IMR-90 (cell line): ENCODE results near the gene GRIA2. TPM values are rescaled to one million over a fixed set of nuclear protein-coding genes. Genes with fewer than 3 reads are reported as not detected.

Source experiments
- ATAC-seq: fragments of 200-7000 bp; cut with Tn5 transposase; 2 replicates; pipeline ENCODE4 v1.9.1; 2020; ENCODE audit warnings: low read depth, mild to moderate bottlenecking, moderate library complexity
- BruUV-seq: library from RNA; stranded (reverse); fragments of 400-500 nt; replicated peaks from 2 replicates; lab custom pipeline; 2021; lab: Mats Ljungman, UMichigan
- CTCF ChIA-PET: fragments of 300-600 bp; formaldehyde crosslinking; extraction: SDS; loops from one replicate; lab custom pipeline; 2021; ENCODE audit warnings: antibody characterized with exemption; lab: Yijun Ruan, JAX
- POLR2A ChIA-PET: fragments of 300-600 bp; sonication (Branson Sonifier 250); formaldehyde crosslinking; loops from one replicate; lab custom pipeline; 2022; ENCODE audit warnings: antibody characterized with exemption; ENCODE audit not compliant: unreplicated experiment; lab: Charles Lee
- DNase-seq: peaks from one replicate; pipeline ENCODE4 v3.0.0; 2013
- H2AFZ ChIP-seq: replicated peaks from 2 replicates; pipeline ENCODE3; 2013; ENCODE audit warnings: low read length, mild to moderate bottlenecking; ENCODE audit not compliant: poor library complexity
- H2AK5ac ChIP-seq: 2 replicates; pipeline ENCODE4 v1.6.1; 2013; ENCODE audit warnings: low read depth, low read length, inconsistent platforms
- H2AK9ac ChIP-seq: replicated peaks from 2 replicates; pipeline ENCODE3; 2013; ENCODE audit warnings: mild to moderate bottlenecking, low read depth, low read length, moderate library complexity; ENCODE audit not compliant: poor library complexity
- H2BK120ac ChIP-seq: 2 replicates; pipeline ENCODE4 v1.6.1; 2013; ENCODE audit warnings: low read depth, low read length, inconsistent platforms
- H2BK15ac ChIP-seq: 3 replicates; pipeline ENCODE4 v1.6.1; 2013; ENCODE audit warnings: low read depth, low read length, inconsistent platforms
- H2BK20ac ChIP-seq: 2 replicates; pipeline ENCODE4 v1.6.1; 2013; ENCODE audit warnings: low read depth, mild to moderate bottlenecking, inconsistent platforms, low read length, moderate library complexity
- H2BK5ac ChIP-seq: 2 replicates; pipeline ENCODE4 v1.6.1; 2013; ENCODE audit warnings: mild to moderate bottlenecking, low read depth, low read length, inconsistent platforms; ENCODE audit not compliant: poor library complexity, severe bottlenecking
- H3K14ac ChIP-seq: replicated peaks from 2 replicates; pipeline ENCODE4 v1.6.1; 2013; ENCODE audit warnings: low read depth, low read length, inconsistent platforms
- H3K18ac ChIP-seq: 2 replicates; pipeline ENCODE4 v1.6.1; 2013; ENCODE audit warnings: low read depth, low read length, control low read depth
- H3K23ac ChIP-seq: 2 replicates; pipeline ENCODE4 v1.6.1; 2013; ENCODE audit warnings: low read depth, low read length, inconsistent platforms
- H3K27ac ChIP-seq: 2 replicates; pipeline ENCODE4 v1.5.1; 2013; ENCODE audit warnings: mild to moderate bottlenecking, control low read depth, low read length; ENCODE audit not compliant: insufficient read depth
- H3K27me3 ChIP-seq: 2 replicates; pipeline ENCODE4 v1.6.1; 2013; ENCODE audit warnings: low read length; ENCODE audit not compliant: control insufficient read depth, insufficient read depth
- H3K36me3 ChIP-seq: 2 replicates; pipeline ENCODE4 v1.6.1; 2013; ENCODE audit warnings: low read length, mixed read lengths; ENCODE audit not compliant: control insufficient read depth, insufficient read depth
- H3K4ac ChIP-seq: 2 replicates; pipeline ENCODE4 v1.6.1; 2013; ENCODE audit warnings: low read depth, low read length, inconsistent platforms
- H3K4me1 ChIP-seq: 2 replicates; pipeline ENCODE4 v1.6.1; 2013; ENCODE audit warnings: low read length, mixed read lengths; ENCODE audit not compliant: control insufficient read depth, insufficient read depth
- H3K4me2 ChIP-seq: 2 replicates; pipeline ENCODE4 v1.6.1; 2013; ENCODE audit warnings: low read depth, mild to moderate bottlenecking, control low read depth, low read length, moderate library complexity
- H3K4me3 ChIP-seq: 2 replicates; pipeline ENCODE4 v1.5.1; 2013; ENCODE audit warnings: low read depth, mild to moderate bottlenecking, control low read depth, low read length, moderate library complexity; ENCODE audit not compliant: insufficient read depth
- H3K56ac ChIP-seq: 2 replicates; pipeline ENCODE4 v1.6.1; 2013; ENCODE audit warnings: low read length, inconsistent platforms; ENCODE audit not compliant: insufficient read depth; ENCODE audit errors: extremely low read depth
- H3K79me1 ChIP-seq, 2 experiments: 2 replicates each; pipeline ENCODE4 v1.6.1; 2013; ENCODE audit warnings: low read length in 2 of 2, inconsistent platforms in 1 of 2, low read depth in 1 of 2
- H3K9ac ChIP-seq: 2 replicates; pipeline ENCODE4 v1.6.1; 2013; ENCODE audit warnings: low read depth, low read length, control low read depth
- H3K9me1 ChIP-seq: 2 replicates; pipeline ENCODE4 v1.6.1; 2013; ENCODE audit warnings: low read length, inconsistent platforms; ENCODE audit not compliant: insufficient read depth
- H3K9me3 ChIP-seq: 2 replicates; pipeline ENCODE4 v1.6.1; 2013; ENCODE audit warnings: low read length; ENCODE audit not compliant: control insufficient read depth, insufficient read depth
- H4K20me1 ChIP-seq: 2 replicates; pipeline ENCODE4 v1.6.1; 2013; ENCODE audit warnings: low read length, inconsistent platforms; ENCODE audit not compliant: insufficient read depth
- H4K5ac ChIP-seq: 2 replicates; pipeline ENCODE4 v1.6.1; 2013; ENCODE audit warnings: mild to moderate bottlenecking, low read depth, low read length, control low read depth
- H4K8ac ChIP-seq, 2 experiments: 2 replicates each; pipeline ENCODE4 v1.6.1; 2013; ENCODE audit warnings: low read depth in 2 of 2, low read length in 2 of 2, control low read depth in 1 of 2, inconsistent platforms in 1 of 2
- H4K91ac ChIP-seq: 2 replicates; pipeline ENCODE4 v1.6.1; 2013; ENCODE audit warnings: low read depth, low read length, inconsistent platforms; ENCODE audit not compliant: insufficient read depth
- BHLHE40 ChIP-seq: fragments of 150-350 bp; IDR thresholded peaks from 2 replicates; pipeline ENCODE4 v1.6.1; 2016; ENCODE audit warnings: mild to moderate bottlenecking, low read depth, low read length
- CEBPB ChIP-seq: IDR thresholded peaks from 2 replicates; pipeline ENCODE4 v1.6.1; 2012; ENCODE audit warnings: low read depth, low read length, improper control_type of control experiment
- CHD1 ChIP-seq: IDR thresholded peaks from 2 replicates; pipeline ENCODE4 v1.6.1; 2012; ENCODE audit warnings: low read depth, low read length, improper control_type of control experiment
- FOS ChIP-seq: fragments of 150-350 bp; IDR thresholded peaks from 2 replicates; pipeline ENCODE4 v1.6.1; 2016; ENCODE audit warnings: low read depth, low read length
- MAFK ChIP-seq: IDR thresholded peaks from 2 replicates; pipeline ENCODE4 v1.6.1; 2012; ENCODE audit warnings: low read depth, low read length, improper control_type of control experiment
- MAZ ChIP-seq: IDR thresholded peaks from 2 replicates; pipeline ENCODE4 v1.6.1; 2012; ENCODE audit warnings: low read depth, mild to moderate bottlenecking, low read length, improper control_type of control experiment, moderate library complexity, borderline replicate concordance
- MXI1 ChIP-seq: IDR thresholded peaks from 2 replicates; pipeline ENCODE4 v1.6.1; 2012; ENCODE audit warnings: low read depth, mild to moderate bottlenecking, low read length, moderate library complexity, borderline replicate concordance
- NFE2L2 ChIP-seq: fragments of 150-350 bp; IDR thresholded peaks from 2 replicates; pipeline ENCODE4 v1.6.1; 2016; ENCODE audit warnings: low read depth, mild to moderate bottlenecking, low read length
- POLR2A ChIP-seq: IDR thresholded peaks from 2 replicates; pipeline ENCODE4 v1.6.1; 2012; ENCODE audit warnings: mild to moderate bottlenecking, low read depth, low read length
- RAD21 ChIP-seq: IDR thresholded peaks from 2 replicates; pipeline ENCODE4 v1.6.1; 2012; ENCODE audit warnings: low read length, improper control_type of control experiment
- RCOR1 ChIP-seq: IDR thresholded peaks from 2 replicates; pipeline ENCODE4 v1.6.1; 2012; ENCODE audit warnings: mild to moderate bottlenecking, low read length, improper control_type of control experiment; ENCODE audit not compliant: insufficient replicate concordance
- RFX5 ChIP-seq: IDR thresholded peaks from 2 replicates; pipeline ENCODE4 v1.8.0; 2012; ENCODE audit warnings: low read depth, mild to moderate bottlenecking, low read length, moderate library complexity
- SMC3 ChIP-seq: fragments of 150-350 bp; IDR thresholded peaks from 2 replicates; pipeline ENCODE4 v1.6.1; 2016; ENCODE audit warnings: low read depth, mild to moderate bottlenecking, antibody characterized with exemption, low read length, moderate library complexity
- USF2 ChIP-seq: fragments of 150-350 bp; IDR thresholded peaks from 2 replicates; pipeline ENCODE4 v1.6.1; 2017; ENCODE audit warnings: mild to moderate bottlenecking, antibody characterized with exemption, low read length, low read depth
- WGBS, 2 experiments: methylation state at CpG; one replicate each; pipeline versions ENCODE4 v1.1.5 to v1.1.7; 2013; ENCODE audit warnings: missing lambda C conversion rate in 2 of 2; ENCODE audit not compliant: insufficient read length in 1 of 2; ENCODE audit errors: extremely low coverage in 2 of 2; 5-methylcytosine and 5-hydroxymethylcytosine counted together
- dilution Hi-C: fragments of 300-500 bp; cut with HindIII; formaldehyde crosslinking; loops from one replicate; pipeline ENCODE4 v1.14.3; 2018; ENCODE audit warnings: low sequenced_read_pairs; ENCODE audit not compliant: unreplicated experiment
- in situ Hi-C: fragments of 300-500 bp; cut with MboI; formaldehyde crosslinking; loops from 3 replicates; pipeline ENCODE4 v1.14.3; 2019; ENCODE audit warnings: low sequenced_read_pairs, inconsistent platforms, mixed read lengths
- intact Hi-C: fragments of 100-400 bp; cut with micrococcal nuclease; formaldehyde crosslinking; loops from 2 replicates; pipeline ENCODE4 v1.10.0; 2022
- polyA plus RNA-seq, 3 experiments: library from polyadenylated mRNA; depleted of rRNA; stranded (reverse); fragments of >200 nt; gene quantifications; 2 replicates each; pipeline ENCODE4 v1.2.3, GENCODE V29; 2012; ENCODE audit warnings: low replicate concordance in 1 of 3
- total RNA-seq: library from RNA; depleted of rRNA; stranded (reverse); fragments of >200 nt; gene quantifications from 2 replicates; pipeline ENCODE4 v1.2.3, GENCODE V29; 2012
- TF ChIP-seq, protein P1 (sequence below): conservative IDR thresholded peaks from 2 replicates; pipeline ENCODE4 v1.5.1; 2012; ENCODE audit warnings: mild to moderate bottlenecking, low read depth, low read length, improper control_type of control experiment
- TF ChIP-seq, protein P2 (sequence below): fragments of 150-350 bp; IDR thresholded peaks from 2 replicates; pipeline ENCODE4 v1.6.1; 2016; ENCODE audit warnings: low read depth, mild to moderate bottlenecking, low read length, moderate library complexity, borderline replicate concordance

GRIA2 gene
- total and polyA plus RNA-seq, 2 of the 4 experiments (the other 2 are of a cell fraction) = not detected

DNA sequence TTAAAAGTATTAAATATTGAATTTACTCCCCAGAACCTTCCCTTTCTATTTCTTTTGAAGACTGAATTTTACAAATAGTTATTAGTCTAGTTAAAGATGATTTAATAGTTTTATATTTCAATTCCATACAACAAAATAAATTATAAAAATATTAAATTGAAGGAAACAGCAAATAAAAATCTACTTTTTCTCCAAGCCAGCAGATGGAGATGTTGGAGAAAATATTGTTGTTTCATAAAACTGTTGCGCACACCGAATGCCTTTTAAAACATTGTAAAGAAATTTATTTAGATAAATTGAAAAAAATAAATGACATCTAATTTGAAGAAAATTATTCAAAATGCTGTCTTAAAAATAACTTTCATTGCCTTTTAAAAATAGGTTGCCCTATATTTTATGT lies 5.5 kb downstream of the GRIA2 start:
- H3K4me3 ChIP-seq = no peak overlapping the region
- H2BK20ac ChIP-seq = no peak overlapping the region
- intact Hi-C loops = no loop called here
- H4K8ac ChIP-seq = no peak overlapping the region
- H2AK9ac ChIP-seq = no peak overlapping the region
- no peaks in the 10 kb centered on the region; the same call in 1 of the 2 replicates for H3K9me3 ChIP-seq
- H4K5ac ChIP-seq = no peak overlapping the region
- in situ Hi-C loops = no loop called here
- H3K36me3 ChIP-seq = no peaks in the 10 kb centered on the region
- H2AFZ ChIP-seq = no peak overlapping the region
- no peak overlapping the region for H2AK5ac ChIP-seq
- H3K79me1 ChIP-seq = no peaks in the 10 kb centered on the region
- H4K91ac ChIP-seq = no peak overlapping the region
- ChIA-PET POLR2A (no interaction called here), CTCF (no interaction called here)
- no peak for DNase-seq
- H3K14ac ChIP-seq = no peak overlapping the region
- H2BK15ac ChIP-seq = no peak overlapping the region
- ATAC-seq = no peak
- no peak overlapping the region for H3K23ac ChIP-seq
- H3K18ac ChIP-seq = no peak overlapping the region
- no peak overlapping the region for H3K4me2 ChIP-seq
- no peaks in the 10 kb centered on the region for H4K20me1 ChIP-seq
- dilution Hi-C loops = no loop called here
- TF ChIP-seq RAD21 (no peak), MAFK (no peak), CEBPB (no peak), MAZ (no peak), RFX5 (no peak), CHD1 (no peak), SMC3 (no peak), FOS (no peak), POLR2A (no peak), RCOR1 (no peak), NFE2L2 (no peak), BHLHE40 (no peak), MXI1 (no peak), USF2 (no peak)
- TF ChIP-seq, protein P1, sequence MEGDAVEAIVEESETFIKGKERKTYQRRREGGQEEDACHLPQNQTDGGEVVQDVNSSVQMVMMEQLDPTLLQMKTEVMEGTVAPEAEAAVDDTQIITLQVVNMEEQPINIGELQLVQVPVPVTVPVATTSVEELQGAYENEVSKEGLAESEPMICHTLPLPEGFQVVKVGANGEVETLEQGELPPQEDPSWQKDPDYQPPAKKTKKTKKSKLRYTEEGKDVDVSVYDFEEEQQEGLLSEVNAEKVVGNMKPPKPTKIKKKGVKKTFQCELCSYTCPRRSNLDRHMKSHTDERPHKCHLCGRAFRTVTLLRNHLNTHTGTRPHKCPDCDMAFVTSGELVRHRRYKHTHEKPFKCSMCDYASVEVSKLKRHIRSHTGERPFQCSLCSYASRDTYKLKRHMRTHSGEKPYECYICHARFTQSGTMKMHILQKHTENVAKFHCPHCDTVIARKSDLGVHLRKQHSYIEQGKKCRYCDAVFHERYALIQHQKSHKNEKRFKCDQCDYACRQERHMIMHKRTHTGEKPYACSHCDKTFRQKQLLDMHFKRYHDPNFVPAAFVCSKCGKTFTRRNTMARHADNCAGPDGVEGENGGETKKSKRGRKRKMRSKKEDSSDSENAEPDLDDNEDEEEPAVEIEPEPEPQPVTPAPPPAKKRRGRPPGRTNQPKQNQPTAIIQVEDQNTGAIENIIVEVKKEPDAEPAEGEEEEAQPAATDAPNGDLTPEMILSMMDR = no peak
- TF ChIP-seq, protein P2, sequence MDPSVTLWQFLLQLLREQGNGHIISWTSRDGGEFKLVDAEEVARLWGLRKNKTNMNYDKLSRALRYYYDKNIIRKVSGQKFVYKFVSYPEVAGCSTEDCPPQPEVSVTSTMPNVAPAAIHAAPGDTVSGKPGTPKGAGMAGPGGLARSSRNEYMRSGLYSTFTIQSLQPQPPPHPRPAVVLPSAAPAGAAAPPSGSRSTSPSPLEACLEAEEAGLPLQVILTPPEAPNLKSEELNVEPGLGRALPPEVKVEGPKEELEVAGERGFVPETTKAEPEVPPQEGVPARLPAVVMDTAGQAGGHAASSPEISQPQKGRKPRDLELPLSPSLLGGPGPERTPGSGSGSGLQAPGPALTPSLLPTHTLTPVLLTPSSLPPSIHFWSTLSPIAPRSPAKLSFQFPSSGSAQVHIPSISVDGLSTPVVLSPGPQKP = no peak
- no peak overlapping the region for H3K27ac ChIP-seq
- H3K56ac ChIP-seq = no peak overlapping the region
- H3K9me1 ChIP-seq = no peaks in the 10 kb centered on the region
- H2BK120ac ChIP-seq = no peak overlapping the region
- peaks cover 1% of the 10 kb centered on the region; the same call in 1 of the 2 replicates for H3K4me1 ChIP-seq
- BruUV-seq = no TSS peak
- peaks cover 20% of the 10 kb centered on the region for H3K27me3 ChIP-seq
- no CpG with 5 or more reads among the region's 2 CpGs for WGBS, 2 experiments
- no peak overlapping the region for H3K4ac ChIP-seq
- H2BK5ac ChIP-seq = no peak overlapping the region
- no peak overlapping the region for H3K9ac ChIP-seq
